Kidney epithelial cell (primary cell): ENCODE measurements around the gene KHDC4. TPM values are rescaled to one million over a fixed set of nuclear protein-coding genes. Genes with fewer than 3 reads are reported as not detected.

Experiments used
- DNase-seq: peaks from one replicate; pipeline ENCODE4 v3.0.0-alpha.2; 2010; ENCODE audit warnings: low read depth
- H3K27me3 ChIP-seq: 2 replicates; pipeline ENCODE4 v1.6.0; 2011; ENCODE audit warnings: low read length; ENCODE audit not compliant: control insufficient read depth, insufficient read depth
- H3K36me3 ChIP-seq: 2 replicates; pipeline ENCODE4 v1.5.1; 2011; ENCODE audit warnings: low read length; ENCODE audit not compliant: control insufficient read depth, insufficient read depth
- H3K4me3 ChIP-seq: 2 replicates; pipeline ENCODE4 v1.5.1; 2011; ENCODE audit warnings: low read depth, mild to moderate bottlenecking, control low read depth, low read length
- CTCF ChIP-seq: IDR thresholded peaks from 2 replicates; pipeline ENCODE4 v1.5.1; 2011; ENCODE audit warnings: mild to moderate bottlenecking, moderate library complexity, low read length, control low read depth, inconsistent platforms; ENCODE audit not compliant: insufficient read depth, poor library complexity, severe bottlenecking
- total RNA-seq: library from RNA; depleted of rRNA; stranded (reverse); fragments of >200 nt; gene quantifications from 2 replicates; pipeline ENCODE4 v1.2.3, GENCODE V29; 2015

Gene KHDC4
- total RNA-seq, 1 donor from 2014 or later = 31.5 TPM

GRCh38 chr1:155877945-155878344 is 56.3 kb downstream of the KHDC4 start:
- H3K4me3 ChIP-seq = no peak overlapping the region
- H3K36me3 ChIP-seq = no peaks in the 10 kb centered on the region
- no peak for DNase-seq
- no peak for TF ChIP-seq CTCF
- no peaks in the 10 kb centered on the region for H3K27me3 ChIP-seq

- Histone ChIP-seq H3K4me3 (no peak overlapping the region), H3K27me3 (no peaks in the 10 kb centered on the region), H3K36me3 (no peaks in the 10 kb centered on the region)
- DNase-seq = no peak
- no peak for TF ChIP-seq CTCF
These were observed 60.4 kb downstream of the KHDC4 start for GRCh38 chr1:155873860-155874259.

- TF ChIP-seq CTCF = no peak
- no peaks in the 10 kb centered on the region for H3K36me3 ChIP-seq
- no peak for DNase-seq
These were observed 61.7 kb downstream of the KHDC4 start for GRCh38 chr1:155872527-155872926.

GRCh38 chr1:155871390-155871789 is 62.8 kb downstream of the KHDC4 start:
- Histone ChIP-seq H3K36me3 (no peaks in the 10 kb centered on the region), H3K27me3 (no peaks in the 10 kb centered on the region), H3K4me3 (no peak overlapping the region)
- no peak for DNase-seq
- no peak for TF ChIP-seq CTCF

More at GRCh38 chr1:155872527-155872926, 61.7 kb downstream of the KHDC4 start:
- H3K27me3 ChIP-seq = no peaks in the 10 kb centered on the region
- H3K4me3 ChIP-seq = no peak overlapping the region

- no peak for DNase-seq
- Histone ChIP-seq H3K4me3 (no peak overlapping the region), H3K36me3 (no peaks in the 10 kb centered on the region), H3K27me3 (no peaks in the 10 kb centered on the region)
- no peak for TF ChIP-seq CTCF
These were observed 66.4 kb downstream of the KHDC4 start for GRCh38 chr1:155867766-155868165.

- no peak for DNase-seq
These were observed 69.8 kb downstream of the KHDC4 start for GRCh38 chr1:155864393-155864792.

More at GRCh38 chr1:155864393-155864792, 69.8 kb downstream of the KHDC4 start:
- Histone ChIP-seq H3K4me3 (no peak overlapping the region), H3K36me3 (no peaks in the 10 kb centered on the region), H3K27me3 (no peaks in the 10 kb centered on the region)
- TF ChIP-seq CTCF = no peak

Other genes starting within 250 kb of the KHDC4 start
- 21.4 and 32.7 TPM in 2 replicates for gene YY1AP1, start 245.6 kb downstream of the KHDC4 start, total RNA-seq
- gene DAP3, start 245.3 kb downstream of the KHDC4 start, total RNA-seq = 134 and 194 TPM in 2 replicates
- 25.3 and 27.7 TPM in 2 replicates for gene GON4L, start 77.2 kb downstream of the KHDC4 start, total RNA-seq
- gene SYT11, start 74.8 kb downstream of the KHDC4 start, total RNA-seq = 23.4 and 28.1 TPM in 2 replicates
- 34.8 and 38.8 TPM in 2 replicates for gene RIT1, start 23.1 kb downstream of the KHDC4 start, total RNA-seq
- not detected in 2 replicates for gene RXFP4, start 7.2 kb upstream of the KHDC4 start, total RNA-seq
- 197 and 230 TPM in 2 replicates for gene ARHGEF2, start 44.1 kb upstream of the KHDC4 start, total RNA-seq
- gene SSR2, start 86.5 kb upstream of the KHDC4 start, total RNA-seq = 348 and 428 TPM in 2 replicates
- 28.2 and 30.5 TPM in 2 replicates for gene UBQLN4, start 119.4 kb upstream of the KHDC4 start, total RNA-seq
- gene LAMTOR2, start 120.4 kb upstream of the KHDC4 start, total RNA-seq = 96.5 and 108 TPM in 2 replicates
- 30.4 and 46.0 TPM in 2 replicates for gene RAB25, start 126.7 kb upstream of the KHDC4 start, total RNA-seq
- gene MEX3A, start 148.1 kb upstream of the KHDC4 start, total RNA-seq = 34.5 and 34.6 TPM in 2 replicates
- gene LMNA, start 180.3 kb upstream of the KHDC4 start, total RNA-seq = 251 and 280 TPM in 2 replicates
- gene SEMA4A, start 219.2 kb upstream of the KHDC4 start, total RNA-seq = 2.6 and 3.8 TPM in 2 replicates